ENCODE measurements around the gene LARGE1. TPM values are rescaled to one million over a fixed set of nuclear protein-coding genes. Genes with fewer than 3 reads are reported as not detected.

Gene LARGE1
- total and polyA plus RNA-seq, 4 experiments from 2014 or later = 0.06 to 1.1 (median 1.0) TPM; not detected in 1

Small RNA genes lying within 50 kb of the gene (microRNA-seq; reads per million reads assigned to microRNA genes)
- not detected for gene MIR4764 (ENCODE audit: borderline microRNAs expressed, borderline number of aligned reads, borderline replicate concordance)
